OCI-LY7 (cell line): ENCODE results near the gene STH.

Experiments used
- EZH2phosphoT487 ChIP-seq: fragments of 200-600 bp; sonication (generic); IDR thresholded peaks from 2 replicates; pipeline ENCODE4 v1.6.1; 2018; ENCODE audit warnings: low read depth, borderline replicate concordance, mild to moderate bottlenecking, mixed run types, antibody characterized with exemption, low read length, moderate library complexity, mixed read lengths
- TF ChIP-seq, protein P1 (sequence below): fragments of 200-600 bp; sonication (generic); conservative IDR thresholded peaks from 2 replicates; pipeline ENCODE4 v1.5.1; 2014; ENCODE audit warnings: mild to moderate bottlenecking, antibody characterized with exemption, low read length, moderate library complexity, mixed read lengths

- TF ChIP-seq, protein P1, sequence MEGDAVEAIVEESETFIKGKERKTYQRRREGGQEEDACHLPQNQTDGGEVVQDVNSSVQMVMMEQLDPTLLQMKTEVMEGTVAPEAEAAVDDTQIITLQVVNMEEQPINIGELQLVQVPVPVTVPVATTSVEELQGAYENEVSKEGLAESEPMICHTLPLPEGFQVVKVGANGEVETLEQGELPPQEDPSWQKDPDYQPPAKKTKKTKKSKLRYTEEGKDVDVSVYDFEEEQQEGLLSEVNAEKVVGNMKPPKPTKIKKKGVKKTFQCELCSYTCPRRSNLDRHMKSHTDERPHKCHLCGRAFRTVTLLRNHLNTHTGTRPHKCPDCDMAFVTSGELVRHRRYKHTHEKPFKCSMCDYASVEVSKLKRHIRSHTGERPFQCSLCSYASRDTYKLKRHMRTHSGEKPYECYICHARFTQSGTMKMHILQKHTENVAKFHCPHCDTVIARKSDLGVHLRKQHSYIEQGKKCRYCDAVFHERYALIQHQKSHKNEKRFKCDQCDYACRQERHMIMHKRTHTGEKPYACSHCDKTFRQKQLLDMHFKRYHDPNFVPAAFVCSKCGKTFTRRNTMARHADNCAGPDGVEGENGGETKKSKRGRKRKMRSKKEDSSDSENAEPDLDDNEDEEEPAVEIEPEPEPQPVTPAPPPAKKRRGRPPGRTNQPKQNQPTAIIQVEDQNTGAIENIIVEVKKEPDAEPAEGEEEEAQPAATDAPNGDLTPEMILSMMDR, result no peak
- no peak for TF ChIP-seq EZH2phosphoT487
These were observed 34.4 kb upstream of the STH start for GRCh38 chr17:45964634-45965033.
